ENCODE results near the gene FANCM. TPM values are rescaled to one million over a fixed set of nuclear protein-coding genes. Genes with fewer than 3 reads are reported as not detected.

FANCM gene
- total and polyA plus RNA-seq, 2 experiments from 2014 or later = 19.6 to 21.1 TPM

GRCh38 chr14:45136399-45136798, 669 bp downstream of the FANCM start:
- Histone ChIP-seq H3K79me2 (replicated peaks; ENCODE audit: insufficient read depth) (peaks cover 75% of the 10 kb centered on the region), H3F3A (replicated peaks; ENCODE audit: low read depth) (no peaks in the 10 kb centered on the region), H3K27me3 (ENCODE audit: insufficient read depth) (no peaks in the 10 kb centered on the region), H2AFZ (peak overlapping the region; percentile 12; the same call in 1 of the 2 replicates), H3K4me2 (peak overlapping the region; percentile 86), H3K4me3 (peak overlapping the region; percentile 76), H3K9me2 (ENCODE audit: insufficient read depth) (no peaks in the 10 kb centered on the region), H3K4me1 (ENCODE audit: insufficient read depth) (peaks cover 19% of the 10 kb centered on the region; the same call in 1 of the 2 replicates), H4K20me1 (replicated peaks; ENCODE audit: insufficient read depth) (0 out of 2 replicates have a peak, but pooled peaks cover 8% of the 10 kb centered on the region), H3K36me3 (ENCODE audit: insufficient read depth) (no peaks in the 10 kb centered on the region), H3K27ac (ENCODE audit: low read depth) (no peak overlapping the region)
- ATAC-seq (no peak), DNase-seq (ENCODE audit: low spot score) (no peak)
- H3K9me3 Mint-ChIP-seq = no peaks in the 10 kb centered on the region
- TF ChIP-seq ZNF114 (CRISPR knock-in tag; IDR thresholded peaks at IDR 0.05) (no peak), CTCF (conservative IDR thresholded peaks at IDR 0.05; ENCODE audit: low read depth in 2 of 2) (no peak), NANOG (IDR thresholded peaks at IDR 0.05; ENCODE audit: borderline replicate concordance) (no peak), POLR2AphosphoS5 (IDR thresholded peaks at IDR 0.05; ENCODE audit: low read depth) (no peak), EZH2phosphoT487 (IDR thresholded peaks at IDR 0.05; ENCODE audit: unreplicated experiment) (no peak), JUNB (IDR thresholded peaks at IDR 0.05; ENCODE audit: unreplicated experiment) (no peak), REST (IDR thresholded peaks at IDR 0.05; ENCODE audit: unreplicated experiment) (no peak), CREB1 (CRISPR knock-in tag; IDR thresholded peaks at IDR 0.05; ENCODE audit: low read depth) (no peak), ZNF331 (CRISPR knock-in tag; IDR thresholded peaks at IDR 0.05; ENCODE audit: low read depth) (no peak), ZNF462 (CRISPR knock-in tag; IDR thresholded peaks at IDR 0.05) (no peak), EZH2 (IDR thresholded peaks at IDR 0.05; ENCODE audit: low read depth, unreplicated experiment) (no peak)
- H3K27ac Mint-ChIP-seq = peak overlapping the region; percentile 92
- peaks cover 9% of the 10 kb centered on the region for H3K27me3 Mint-ChIP-seq (ENCODE audit: insufficient read depth, low read depth, poor library complexity)
- no peaks in the 10 kb centered on the region; the same call in 2 of the 3 replicates for H3K36me3 Mint-ChIP-seq (ENCODE audit: low read depth)
- peak overlapping the region; percentile 97 for H3K4me3 Mint-ChIP-seq
- peaks cover 12% of the 10 kb centered on the region; the same call in 2 of the 3 replicates for H3K4me1 Mint-ChIP-seq

All from GM23338 (cell line).